Activated T-helper 1 cell treated with anti-CD3 and anti-CD28 coated beads, Interleukin-2, amount 50 U/mL, for 16 hours (primary cell): ENCODE measurements around the gene NAA15.
"Not testable (repeated sequence)": the region's sequence is repeated elsewhere in the genome, so short reads cannot be mapped to it uniquely, and the experiment has no call there.

Source experiments
- DNase-seq, 2 donors: peaks; one replicate each; pipeline ENCODE4 v3.0.0-alpha.2; 2020; ENCODE audit warnings: low read depth in 1 of 2, low spot score in 1 of 2

Gene NAA15

DNA sequence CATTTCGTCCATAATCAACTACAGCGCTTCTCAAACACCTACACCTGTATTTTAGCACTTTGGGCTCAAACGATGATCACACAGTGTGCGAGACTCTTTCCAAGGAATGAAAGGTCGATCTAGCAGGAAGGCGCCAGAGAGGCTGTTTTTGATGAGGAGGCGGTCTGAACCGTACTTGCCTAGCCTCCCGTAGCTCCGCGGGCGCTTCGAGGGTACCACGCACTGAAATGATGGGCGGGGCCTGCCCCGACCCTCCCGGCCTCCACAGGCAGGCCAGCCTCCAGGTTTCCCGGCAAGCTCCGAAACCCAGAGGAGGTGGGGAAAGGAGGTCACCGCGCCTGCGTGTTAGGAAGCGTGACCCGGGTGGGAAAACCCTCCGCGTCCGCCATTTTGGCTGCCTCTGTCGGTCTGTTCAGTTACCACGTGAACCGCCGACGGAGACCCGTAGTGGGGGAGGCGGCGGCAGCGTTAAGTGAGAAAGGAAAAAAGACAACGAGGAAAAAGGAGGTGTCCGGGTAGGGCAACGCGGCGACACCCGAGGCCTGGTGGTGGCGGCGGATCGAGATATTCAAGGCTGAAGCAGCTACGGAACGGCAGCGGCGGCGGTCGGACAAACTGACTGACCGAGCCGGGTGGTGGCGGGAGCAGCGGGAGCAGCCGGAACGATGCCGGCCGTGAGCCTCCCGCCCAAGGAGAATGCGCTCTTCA is at the start of gene NAA15:
NAA15 (plus strand) TSS at position 393 of the 708 bp plus-strand sequence; CDS start at position 666, 273 bp downstream.
- peak; percentile 91 to 96 for DNase-seq

DNA sequence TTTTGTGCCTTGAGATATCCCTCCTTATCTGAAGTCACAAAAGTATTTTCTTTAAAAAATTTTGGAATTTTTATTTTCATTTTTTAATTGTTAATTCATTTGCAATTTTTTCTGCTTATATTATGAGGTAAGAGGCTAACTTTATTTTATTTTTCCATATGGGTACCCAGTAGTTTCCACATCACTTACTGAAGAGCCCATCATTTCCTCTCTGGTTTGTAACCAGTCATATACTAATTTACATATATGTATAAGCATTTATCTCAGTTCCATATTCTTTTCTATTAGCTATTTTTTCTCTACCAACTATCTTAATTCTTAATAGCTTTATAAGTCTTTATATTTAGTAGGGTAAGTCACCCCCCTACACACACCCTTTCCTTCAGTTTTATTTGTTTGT is 48.3 kb upstream of the NAA15 start:
- DNase-seq = no peak

DNA sequence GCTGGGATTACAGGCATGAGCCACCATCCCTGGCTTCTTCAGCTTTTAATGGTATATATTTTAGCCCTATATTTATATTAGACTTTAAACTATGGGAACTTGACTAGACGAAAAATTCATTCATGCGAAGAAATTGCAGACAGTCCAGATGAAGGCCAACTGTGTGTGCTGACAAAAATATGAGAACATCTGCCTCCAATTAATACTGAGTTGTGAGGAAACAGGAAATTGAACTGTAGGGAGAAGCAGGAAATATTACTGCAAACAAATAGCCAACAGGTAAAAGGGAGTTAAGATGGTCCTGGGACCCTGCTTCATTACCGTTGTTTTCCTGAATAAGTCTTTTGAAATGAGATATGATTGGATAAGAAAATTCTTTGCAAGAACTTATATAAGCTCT is 47.6 kb upstream of the NAA15 start:
- no peak for DNase-seq

DNA sequence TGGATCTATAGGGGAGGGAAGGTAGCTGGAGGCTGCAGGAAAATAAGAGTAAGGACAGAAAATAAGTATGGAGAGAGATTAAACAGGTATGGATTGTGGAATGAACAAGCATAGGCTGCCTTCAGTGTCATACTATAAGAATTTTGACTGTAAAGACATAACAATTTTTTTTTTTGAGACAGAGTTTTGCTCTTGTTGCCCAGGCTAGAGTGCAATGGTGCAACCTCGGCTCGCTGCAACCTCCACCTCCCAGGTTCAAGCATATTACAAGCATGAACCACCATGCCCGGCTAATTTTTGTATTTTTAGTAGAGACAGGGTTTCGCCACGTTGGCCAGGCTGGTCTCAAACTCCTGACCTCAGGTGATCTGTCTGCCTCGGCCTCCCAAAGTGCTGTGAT is 45.7 kb upstream of the NAA15 start:
- not testable (repeated sequence) for DNase-seq

DNA sequence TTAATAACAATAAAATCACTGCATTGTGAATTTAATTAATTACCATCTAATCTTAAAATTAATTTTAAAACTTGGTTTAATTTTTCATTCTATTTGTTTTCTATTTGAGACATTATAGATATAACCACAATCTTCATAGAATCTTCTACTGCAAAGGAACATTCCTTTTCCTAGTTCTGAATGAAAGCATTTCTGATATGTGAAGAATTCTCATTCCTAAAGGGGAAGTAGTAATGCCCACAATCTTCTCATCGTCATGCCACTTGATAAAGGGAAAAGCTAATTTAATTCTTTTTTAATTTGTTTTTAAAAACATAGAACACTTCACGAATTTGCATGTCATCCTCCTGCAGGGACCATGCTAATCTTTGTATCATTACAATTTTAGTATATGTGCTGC is 45.0 kb upstream of the NAA15 start:
- DNase-seq = no peak

DNA sequence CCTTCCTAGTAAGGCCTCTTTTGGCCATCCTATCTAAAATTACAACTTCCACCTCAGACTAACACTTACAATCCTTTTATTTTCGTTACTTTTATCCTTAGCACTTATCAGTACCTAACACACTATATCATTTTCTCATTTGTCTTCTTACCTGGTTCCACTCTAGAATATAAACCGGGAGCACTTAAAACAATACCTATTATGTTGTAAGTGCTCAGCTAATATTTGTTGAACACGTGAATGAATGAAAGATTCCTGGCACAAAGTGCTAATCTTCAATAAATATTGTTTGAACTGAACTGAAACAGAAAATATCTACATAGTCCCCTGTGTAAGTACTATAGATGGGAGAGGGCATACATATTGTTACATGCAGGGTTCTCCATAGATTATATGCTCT is 35.7 kb upstream of the NAA15 start:
- no peak for DNase-seq

DNA sequence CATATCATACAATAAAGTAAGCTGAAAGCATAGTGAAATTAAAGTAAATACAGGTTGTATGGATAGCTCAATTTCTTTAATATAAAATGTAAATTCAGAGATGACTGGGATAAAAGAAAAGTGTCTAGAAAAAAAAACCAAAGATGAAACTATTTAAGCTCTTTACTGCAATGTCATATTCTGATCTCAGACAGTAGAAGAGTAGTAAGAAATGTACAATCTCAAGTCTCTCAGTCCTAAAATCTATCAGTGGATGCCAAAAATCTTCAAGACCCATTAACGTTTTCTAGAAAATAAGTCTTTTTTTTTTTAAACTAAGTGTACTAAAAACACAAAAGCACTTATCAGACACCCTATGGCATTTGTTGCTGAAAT is 35.1 kb upstream of the NAA15 start:
- no peak for DNase-seq

DNA sequence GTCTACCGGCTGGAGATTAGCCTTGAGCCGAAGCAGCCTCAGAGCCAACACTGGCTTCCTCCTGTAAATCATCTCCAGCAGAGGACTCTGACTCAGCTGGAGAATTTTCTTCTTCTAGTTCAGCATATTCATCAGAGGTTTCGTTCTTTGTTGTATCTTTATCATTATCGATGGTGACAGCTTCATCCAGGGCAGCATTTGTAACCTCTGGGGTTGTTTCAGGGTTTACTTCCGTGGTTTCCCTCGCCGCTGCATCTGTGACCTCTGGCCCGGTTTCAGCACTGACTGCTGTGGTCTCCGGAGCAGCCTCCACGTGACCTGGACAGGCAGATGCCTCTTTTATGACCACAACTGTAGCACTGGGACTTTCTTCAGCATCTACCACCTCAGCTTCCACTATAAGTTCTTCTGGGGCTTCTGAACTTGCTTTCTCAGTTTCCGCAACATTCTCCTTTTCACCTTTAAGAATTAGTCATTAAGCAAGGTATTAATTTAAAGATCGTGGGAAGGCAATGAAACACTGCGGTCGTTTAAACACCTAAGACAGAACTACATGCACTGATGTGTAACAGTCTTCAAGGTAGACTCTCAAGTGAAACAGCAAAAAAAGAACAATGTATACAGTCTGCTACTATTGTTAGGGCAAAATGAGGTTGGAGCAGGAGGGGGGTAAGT is 34.6 kb upstream of the NAA15 start:
- peak; percentile 26 to 55 for DNase-seq

DNA sequence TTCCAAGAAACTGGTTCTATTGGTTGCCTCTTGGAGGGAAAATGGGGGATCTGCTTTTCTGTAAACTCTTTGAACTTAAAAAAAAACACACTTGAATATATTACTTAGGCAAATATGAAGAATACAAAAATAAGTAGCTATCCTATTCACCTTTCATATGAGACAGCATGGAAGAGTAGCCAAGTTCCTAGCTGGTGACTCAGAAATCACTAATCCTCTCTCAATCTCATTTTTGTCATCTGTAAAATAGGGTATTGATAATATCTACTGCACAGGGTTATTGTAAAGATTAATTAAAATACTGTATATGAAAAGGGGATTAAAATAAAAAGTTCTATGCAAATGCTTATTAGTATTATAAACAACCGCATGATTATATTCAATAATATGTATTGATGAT is 34.0 kb upstream of the NAA15 start:
- no peak for DNase-seq

DNA sequence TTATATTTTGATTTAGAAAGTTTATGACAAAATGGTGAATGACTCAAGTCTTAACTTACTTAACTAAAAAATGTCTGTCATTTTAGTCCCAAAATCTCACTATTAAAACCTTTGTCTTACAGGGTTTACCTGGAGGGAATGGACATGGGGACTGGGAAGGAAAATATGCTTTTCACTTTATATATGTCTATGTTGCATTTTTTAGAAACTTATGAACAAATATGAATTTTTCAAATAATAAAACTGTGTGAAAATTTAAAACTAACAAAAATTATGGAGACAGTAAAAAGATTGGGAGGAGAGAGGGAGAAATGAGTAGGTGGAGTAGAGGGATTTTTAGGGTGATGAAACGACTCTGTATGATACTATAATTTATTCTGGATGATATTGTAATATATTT is 27.5 kb upstream of the NAA15 start:
- DNase-seq = no peak

DNA sequence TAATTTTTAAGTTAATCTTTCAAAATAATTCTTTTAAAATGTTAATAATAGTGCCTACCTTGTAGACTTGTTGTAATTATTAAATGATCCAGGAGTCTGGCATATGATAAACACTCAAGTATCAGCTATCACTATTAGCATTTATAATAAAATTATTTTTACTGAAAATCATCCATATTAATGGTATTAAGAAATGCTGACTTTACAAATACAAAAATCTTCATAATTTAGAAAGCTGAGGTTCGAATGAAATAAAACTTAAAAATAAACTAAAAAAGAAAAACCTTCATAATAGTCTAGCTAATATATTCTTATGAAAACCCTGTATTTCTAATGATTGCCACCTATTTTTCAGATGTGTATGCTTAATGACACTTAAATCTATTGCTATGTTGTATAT is 26.5 kb upstream of the NAA15 start:
- DNase-seq = no peak

DNA sequence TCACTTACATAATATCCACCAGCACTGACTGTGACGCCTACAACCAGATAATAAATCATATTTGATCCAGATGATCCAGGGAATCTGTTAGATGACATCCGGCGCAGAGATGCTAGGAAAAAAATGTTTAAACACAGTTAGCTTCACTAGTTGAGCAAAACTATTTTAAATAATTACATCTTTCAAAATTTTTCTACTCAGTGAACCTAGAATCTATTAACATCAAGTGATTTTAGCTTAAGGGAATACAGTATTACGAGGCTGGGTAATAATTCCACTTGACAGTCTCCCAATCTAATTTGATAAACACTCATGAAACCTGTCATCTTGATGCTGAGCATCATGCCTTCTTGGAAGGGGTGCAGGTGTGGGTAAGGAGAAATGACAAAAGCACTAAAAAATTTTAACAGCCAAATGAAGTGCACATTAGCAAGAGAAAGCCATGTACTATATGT is 26.0 kb upstream of the NAA15 start:
- no peak for DNase-seq

DNA sequence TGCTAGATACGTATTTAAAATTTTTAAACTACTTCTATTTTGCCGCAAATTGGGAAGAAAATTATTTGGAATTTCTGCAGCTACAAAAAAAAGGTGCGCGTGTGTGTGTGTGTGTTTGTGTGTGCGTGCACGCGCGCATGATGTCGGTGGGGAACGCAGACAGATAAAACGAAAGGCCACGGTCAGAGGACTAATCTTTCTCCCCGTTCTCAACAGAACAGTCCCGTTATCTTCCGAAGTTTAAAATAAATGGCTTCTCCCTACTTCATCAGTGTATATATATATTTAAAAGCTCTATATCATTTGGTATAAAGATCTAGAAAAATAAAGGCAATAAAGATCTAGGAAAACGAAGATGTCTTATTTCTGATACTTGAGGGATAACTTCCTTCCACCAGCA is 22.8 kb upstream of the NAA15 start:
- no peak for DNase-seq

DNA sequence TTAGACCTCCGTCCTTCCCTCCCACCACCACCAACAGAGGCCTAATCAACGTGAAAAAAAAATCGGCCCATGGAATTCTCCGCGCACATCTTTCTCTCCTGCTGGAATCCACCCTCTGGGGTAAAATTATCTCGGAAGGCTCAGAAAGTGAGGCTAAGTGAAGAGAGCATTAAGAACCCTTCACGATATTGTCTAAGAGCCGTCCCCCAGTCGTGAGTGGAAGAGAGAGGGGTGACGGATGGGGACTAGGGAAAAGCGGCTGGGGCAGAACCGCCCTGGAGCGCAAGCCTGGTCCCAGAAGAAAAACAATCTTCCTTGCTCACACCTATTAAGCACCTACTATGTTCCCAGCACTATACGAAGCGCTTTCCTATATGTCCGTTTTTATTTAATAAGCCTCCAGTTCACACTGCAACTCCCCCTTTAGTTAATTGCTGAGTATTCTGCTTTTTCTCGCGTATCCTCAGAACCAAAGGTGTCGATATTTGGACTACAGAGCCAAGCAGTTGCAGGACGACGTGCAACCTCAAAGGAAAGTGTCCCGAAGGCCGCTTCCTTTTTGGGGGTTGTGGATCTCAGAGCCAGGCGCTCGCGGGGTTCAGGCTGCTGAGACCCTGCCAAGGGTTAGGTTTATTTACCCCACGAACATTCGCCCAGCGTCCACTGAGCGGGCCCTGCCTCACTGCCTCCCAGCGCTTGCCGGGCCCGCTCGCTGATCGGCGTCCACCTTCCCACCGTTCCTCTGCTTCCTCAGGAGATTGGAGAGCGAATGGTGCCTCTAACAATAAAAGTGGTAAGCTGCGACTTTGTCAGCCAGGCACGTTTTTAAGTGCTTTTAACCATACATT is 22.2 kb upstream of the NAA15 start:
- DNase-seq = no peak

DNA sequence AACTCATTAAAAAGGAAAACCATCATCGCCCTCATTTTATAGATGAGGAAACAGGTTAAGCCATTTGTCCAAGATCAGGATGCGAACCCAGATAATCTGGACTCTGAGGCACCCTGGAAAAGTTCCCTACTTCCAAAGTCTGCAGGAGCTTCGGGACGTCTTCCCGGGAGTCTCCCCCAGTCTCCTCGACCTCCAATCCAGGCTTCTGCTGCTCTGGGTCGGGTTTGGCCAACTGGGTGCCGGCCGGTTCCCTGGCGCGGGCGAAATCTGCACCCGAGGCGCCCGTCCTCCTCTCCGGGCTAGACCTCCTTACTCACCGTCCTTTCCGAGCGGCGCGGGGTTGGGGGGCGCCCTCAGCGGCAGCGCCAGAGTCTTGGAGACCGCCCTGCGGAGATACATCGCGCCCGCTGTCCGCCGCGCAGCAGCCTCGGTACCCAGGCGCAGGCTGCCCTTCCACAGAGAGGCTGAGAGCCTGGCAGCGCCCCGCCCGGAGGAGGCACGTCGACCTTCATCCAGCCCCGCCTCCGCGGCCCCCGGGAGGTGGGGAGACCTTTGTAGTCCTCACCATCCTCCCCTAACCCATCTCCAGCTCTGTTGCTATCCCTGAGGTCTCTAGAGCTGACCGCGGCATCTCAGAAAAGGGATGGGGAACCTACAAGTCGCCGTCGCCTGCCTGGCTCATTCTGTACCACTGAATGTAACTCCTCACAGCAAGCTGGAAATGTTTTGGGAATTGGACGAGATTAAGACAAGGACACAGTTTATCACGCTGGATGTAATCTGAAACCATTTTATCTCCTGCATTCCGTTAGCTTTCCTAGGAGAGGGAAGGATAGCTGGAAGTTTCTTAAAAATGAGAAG is 21.3 kb upstream of the NAA15 start, which contains the start of gene MGARP:
MGARP (minus strand) TSS at position 466 of the 861 bp plus-strand sequence; CDS start at position 399, 67 bp downstream.
- no peak for DNase-seq

DNA sequence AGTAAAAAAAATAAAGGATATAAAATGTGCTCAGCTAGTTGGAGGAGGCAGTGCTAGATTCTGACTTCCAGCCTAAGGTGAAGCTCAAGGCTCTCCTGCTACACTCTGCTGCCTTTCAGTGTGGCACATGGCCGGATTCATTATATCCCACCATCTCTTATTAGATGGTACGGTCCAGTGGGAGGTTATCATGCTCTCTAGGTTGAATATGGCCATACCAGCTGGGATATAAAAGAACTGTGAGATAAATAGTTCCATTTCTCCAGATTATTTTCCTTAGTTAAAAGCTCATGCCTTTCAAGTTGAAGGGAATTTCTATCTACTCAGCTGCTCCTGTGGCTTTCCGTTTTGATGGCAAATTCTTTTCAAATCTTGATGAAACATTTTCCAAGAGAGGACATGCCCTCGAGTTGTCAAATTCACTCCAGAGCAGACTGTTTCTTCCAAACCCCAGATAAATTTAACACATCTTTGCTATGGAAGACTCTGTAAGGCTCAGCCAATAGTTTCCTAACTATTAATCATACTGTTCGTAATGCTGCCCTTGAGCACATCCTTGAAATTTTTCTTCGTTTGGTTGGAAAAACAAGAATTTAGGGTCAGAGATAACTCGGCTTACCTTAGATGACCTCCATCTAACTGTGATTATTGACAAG is 19.1 kb upstream of the NAA15 start:
- DNase-seq = no peak

DNA sequence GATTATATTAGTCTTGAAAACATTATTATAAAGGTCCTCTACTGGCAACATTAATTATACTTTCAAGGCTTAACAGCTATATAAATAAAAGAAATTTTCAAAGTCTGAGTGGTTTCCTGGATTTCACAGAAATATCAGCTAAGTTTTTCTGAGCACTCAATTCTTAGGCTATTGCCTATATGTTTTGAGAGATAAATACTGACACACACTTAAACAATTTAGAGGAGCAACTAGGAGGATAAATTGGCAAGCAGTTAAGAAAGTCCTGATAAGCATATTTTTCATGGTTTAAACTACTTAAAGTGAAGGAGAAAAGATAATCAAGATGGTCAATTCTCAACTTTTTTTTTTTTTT is 18.6 kb upstream of the NAA15 start:
- no peak for DNase-seq

DNA sequence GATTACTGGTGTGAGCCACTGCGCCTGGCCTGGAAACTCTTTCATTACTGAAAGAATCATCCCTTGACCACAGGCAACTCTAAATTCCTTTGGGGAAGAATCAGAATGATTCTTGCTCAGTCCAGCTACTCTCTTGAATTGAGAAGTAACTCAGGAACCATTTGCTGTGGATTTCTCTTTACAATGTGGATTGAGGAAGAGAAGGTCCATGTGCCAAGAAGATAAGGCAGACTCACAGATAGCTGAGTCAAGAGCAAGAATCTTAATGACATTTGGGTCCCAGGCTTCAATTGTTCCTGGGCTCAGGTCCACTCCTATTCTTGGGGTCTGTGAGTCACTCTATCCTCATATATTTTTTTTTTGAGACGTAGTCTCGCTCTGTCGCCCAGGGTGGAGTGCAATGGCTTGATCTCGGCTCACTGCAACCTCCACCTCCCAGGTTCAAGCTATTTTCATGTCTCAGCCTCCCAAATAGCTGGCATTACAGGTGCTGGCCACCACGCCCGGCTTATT is 15.1 kb upstream of the NAA15 start:
- DNase-seq = no peak

DNA sequence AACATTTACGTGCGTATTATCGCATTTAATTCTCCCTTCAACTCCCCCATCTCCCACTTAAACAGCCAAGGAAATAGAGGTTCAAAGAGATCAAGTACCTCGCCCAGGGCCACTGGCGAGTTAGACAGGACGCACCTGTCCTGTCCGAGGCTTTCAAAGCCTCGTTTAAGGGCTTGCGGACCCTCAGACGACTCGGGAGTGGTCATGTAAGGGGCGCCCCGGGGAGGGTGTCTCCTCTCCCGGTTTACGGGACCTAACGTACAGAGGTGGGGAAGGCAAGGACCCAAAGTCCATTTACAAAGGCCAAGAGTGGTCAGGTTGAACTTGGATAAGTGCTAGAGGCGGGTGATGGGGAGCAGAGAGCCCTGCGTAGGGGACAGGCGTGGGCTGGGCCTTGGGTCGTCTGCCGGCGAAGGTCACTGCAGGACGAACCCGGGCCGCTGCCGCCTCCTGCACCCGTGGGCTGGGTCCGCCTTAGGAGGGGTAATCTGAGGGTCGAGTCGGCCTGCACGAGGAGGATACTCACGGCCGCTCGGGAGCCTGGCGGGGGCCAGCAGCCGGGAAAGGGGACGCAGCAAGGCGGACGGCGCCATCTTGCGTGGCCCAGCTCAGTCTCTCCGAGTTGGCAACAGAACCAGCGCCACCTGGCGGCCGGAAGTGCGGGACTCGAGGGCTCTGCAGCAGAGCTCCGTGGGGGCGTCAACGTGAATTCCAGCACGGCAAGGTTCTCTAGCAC is 5.9 kb upstream of the NAA15 start:
- DNase-seq = peak; percentile 96 to 98

DNA sequence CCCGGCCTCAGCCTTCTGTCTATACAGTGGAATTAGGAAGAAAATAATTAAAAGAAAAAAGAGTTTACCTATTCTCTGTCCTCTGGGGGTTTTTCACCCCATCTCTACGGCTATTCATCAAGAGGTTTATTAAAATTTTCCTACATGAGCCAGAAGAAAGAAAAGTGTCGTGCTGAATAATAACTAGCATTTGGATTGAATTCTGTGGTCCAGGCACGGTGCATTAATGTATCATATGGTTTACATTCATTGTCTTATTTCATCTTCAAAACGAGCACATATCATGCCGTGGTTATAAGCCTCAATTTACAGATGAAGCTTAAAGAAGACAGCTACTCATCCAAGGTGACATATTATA is 5.4 kb upstream of the NAA15 start:
- DNase-seq = no peak
